ENCODE data around the gene SIX5.

SIX5 gene

GRCh38 chr19:45766296-45766868 is 2.7 kb downstream of the SIX5 start:
- DNase-seq (ENCODE audit: low spot score) = no peak
- in situ Hi-C loops (cut with MboI; ENCODE audit: low sequenced_read_pairs, unreplicated experiment) = no loop called here
- TF ChIP-seq, protein P1, sequence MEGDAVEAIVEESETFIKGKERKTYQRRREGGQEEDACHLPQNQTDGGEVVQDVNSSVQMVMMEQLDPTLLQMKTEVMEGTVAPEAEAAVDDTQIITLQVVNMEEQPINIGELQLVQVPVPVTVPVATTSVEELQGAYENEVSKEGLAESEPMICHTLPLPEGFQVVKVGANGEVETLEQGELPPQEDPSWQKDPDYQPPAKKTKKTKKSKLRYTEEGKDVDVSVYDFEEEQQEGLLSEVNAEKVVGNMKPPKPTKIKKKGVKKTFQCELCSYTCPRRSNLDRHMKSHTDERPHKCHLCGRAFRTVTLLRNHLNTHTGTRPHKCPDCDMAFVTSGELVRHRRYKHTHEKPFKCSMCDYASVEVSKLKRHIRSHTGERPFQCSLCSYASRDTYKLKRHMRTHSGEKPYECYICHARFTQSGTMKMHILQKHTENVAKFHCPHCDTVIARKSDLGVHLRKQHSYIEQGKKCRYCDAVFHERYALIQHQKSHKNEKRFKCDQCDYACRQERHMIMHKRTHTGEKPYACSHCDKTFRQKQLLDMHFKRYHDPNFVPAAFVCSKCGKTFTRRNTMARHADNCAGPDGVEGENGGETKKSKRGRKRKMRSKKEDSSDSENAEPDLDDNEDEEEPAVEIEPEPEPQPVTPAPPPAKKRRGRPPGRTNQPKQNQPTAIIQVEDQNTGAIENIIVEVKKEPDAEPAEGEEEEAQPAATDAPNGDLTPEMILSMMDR (IDR thresholded peaks at IDR 0.05; ENCODE audit: borderline replicate concordance, control extremely low read depth, extremely low read depth, insufficient read depth, missing control alignments) = no peak

DNA sequence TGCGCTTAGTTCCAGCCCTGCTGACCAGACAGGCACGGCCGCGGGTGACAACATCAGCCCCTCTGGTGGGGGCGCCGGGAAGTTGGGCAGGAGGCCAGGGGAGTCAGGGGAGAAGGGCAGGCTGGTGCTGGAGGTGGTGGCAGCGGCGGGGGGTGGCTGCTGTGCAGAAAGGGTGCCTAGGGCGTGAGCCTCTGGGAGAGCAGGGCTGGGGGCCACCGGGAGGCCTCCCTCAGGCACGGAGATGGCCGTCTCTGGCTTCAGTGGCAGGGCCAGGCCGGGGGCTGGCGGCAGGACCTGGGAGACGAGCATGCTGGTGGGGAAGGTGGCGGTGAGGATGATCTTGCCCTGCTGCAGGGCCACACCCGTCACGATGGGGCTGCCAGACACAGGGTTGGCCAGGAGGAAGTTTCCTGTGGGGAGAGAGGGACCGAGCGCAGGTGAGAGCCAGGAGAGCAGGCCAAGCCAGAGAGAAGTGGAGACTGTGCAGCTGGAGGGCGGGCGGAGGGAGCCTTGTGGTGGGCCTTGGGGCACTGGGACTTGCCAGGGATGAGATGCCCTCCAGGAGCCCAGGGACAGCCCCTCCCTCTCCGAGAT is 3.3 kb downstream of the SIX5 start:
- in situ Hi-C loops (cut with MboI; ENCODE audit: low sequenced_read_pairs, unreplicated experiment) = no loop called here
- no peak for DNase-seq (ENCODE audit: low spot score)
- TF ChIP-seq, protein P1 (IDR thresholded peaks at IDR 0.05; ENCODE audit: borderline replicate concordance, control extremely low read depth, extremely low read depth, insufficient read depth, missing control alignments) = no peak

- DNase-seq (ENCODE audit: low spot score) = no peak
- TF ChIP-seq, protein P1 (IDR thresholded peaks at IDR 0.05; ENCODE audit: borderline replicate concordance, control extremely low read depth, extremely low read depth, insufficient read depth, missing control alignments) = no peak
- in situ Hi-C loops (cut with MboI; ENCODE audit: low sequenced_read_pairs, unreplicated experiment) = no loop called here
Observed at GRCh38 chr19:45764945-45765701, 3.9 kb downstream of the SIX5 start.

GRCh38 chr19:45764475-45764874 is 4.6 kb downstream of the SIX5 start:
- in situ Hi-C loops (cut with MboI; ENCODE audit: low sequenced_read_pairs, unreplicated experiment) = no loop called here
- TF ChIP-seq, protein P1 (IDR thresholded peaks at IDR 0.05; ENCODE audit: borderline replicate concordance, control extremely low read depth, extremely low read depth, insufficient read depth, missing control alignments) = no peak
- DNase-seq (ENCODE audit: low spot score) = no peak

GRCh38 chr19:45763691-45764294 is 5.3 kb downstream of the SIX5 start:
- DNase-seq (ENCODE audit: low spot score) = no peak
- in situ Hi-C loops (cut with MboI; ENCODE audit: low sequenced_read_pairs, unreplicated experiment) = no loop called here
- TF ChIP-seq, protein P1 (IDR thresholded peaks at IDR 0.05; ENCODE audit: borderline replicate concordance, control extremely low read depth, extremely low read depth, insufficient read depth, missing control alignments) = no peak

DNA sequence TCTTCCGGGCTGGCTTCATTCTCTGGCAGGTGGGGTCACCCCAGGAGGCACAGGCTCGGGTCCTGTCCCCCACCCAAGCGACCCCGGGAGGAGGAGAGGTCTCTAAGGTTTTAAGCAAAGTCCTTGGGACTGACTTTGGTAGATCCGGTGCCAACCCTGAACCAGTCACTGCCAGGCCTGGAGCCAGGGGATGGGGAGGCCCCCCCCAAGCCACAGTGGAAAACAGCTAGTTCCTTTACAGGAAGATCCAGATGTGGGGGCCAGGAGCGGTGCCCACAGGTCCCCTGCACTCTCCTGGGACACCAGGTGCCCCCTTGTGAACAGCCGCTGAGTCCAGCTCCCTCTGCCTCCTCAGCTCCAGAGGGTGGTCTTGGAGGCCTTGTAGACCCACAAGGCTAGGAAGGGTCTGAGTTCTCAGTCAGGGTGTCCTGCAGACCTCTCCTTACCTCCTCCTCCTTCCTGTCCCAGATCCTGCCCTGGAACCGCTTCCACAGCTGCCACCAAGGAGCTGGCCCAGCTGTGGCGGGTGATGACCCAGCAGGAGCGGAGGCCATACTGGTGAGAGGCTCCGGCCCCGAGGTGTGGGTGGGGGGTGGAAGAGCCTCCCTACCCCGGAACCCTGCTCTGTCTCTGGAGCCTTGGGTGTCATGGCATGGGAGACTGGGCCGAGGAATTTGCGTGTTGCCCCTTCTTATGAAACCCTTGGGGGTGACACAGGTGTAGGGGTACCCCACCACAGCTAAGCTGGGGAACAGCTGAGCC is 6.0 kb downstream of the SIX5 start:
- in situ Hi-C loops (cut with MboI; ENCODE audit: low sequenced_read_pairs, unreplicated experiment) = no loop called here
- TF ChIP-seq, protein P1 (IDR thresholded peaks at IDR 0.05; ENCODE audit: borderline replicate concordance, control extremely low read depth, extremely low read depth, insufficient read depth, missing control alignments) = no peak

More for the DNA sequence above, 6.0 kb downstream of the SIX5 start:
- DNase-seq (ENCODE audit: low spot score) = no peak

All from GM13976 (cell line).